Measurements from ENCODE around the gene NCOA3.
"Not testable (repeated sequence)": the region's sequence is repeated elsewhere in the genome, so short reads cannot be mapped to it uniquely, and the experiment has no call there.

NCOA3 gene

DNA sequence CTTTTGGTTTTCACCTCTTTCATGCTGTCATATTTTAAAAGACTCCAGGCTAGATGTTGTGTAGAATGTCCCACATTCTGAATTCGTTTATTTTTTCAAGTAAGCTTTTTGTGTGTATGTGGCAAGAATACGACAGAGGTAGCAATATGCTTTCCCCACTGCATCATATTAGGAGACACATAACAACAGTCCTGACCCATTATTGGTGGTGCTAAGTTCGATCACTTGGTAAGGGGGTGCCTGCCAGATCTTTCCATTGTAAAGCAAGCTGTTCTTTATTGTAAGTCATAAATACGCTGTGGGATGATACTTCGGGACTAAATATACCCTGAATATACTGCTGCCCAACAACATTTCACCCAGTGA is 588 bp upstream of the NCOA3 start:
- DNase-seq (ENCODE audit: low read depth): no peak

- DNase-seq (ENCODE audit: low read depth): no peak
These were observed 868 bp downstream of the NCOA3 start for GRCh38 chr20:47502271-47503239.

DNA sequence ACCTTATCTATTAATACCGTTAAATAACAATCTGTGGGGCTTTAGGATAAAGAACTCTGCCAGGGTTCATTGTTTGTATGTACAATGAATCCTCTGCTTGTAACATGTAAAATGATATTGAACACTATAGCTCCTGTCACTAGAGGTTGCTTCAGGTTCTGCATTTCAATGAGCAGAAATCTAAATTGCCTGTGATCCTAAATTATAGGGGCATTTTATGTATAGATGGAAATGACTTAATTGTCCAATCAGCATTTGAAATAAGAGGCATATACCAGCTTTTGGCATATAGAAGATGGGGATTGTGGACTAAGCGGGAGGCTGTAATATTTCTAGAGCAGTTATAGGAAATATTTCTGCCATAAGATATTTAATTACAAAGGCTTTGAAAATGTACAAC is 2.0 kb downstream of the NCOA3 start:
- DNase-seq (ENCODE audit: low read depth): no peak

- DNase-seq (ENCODE audit: low read depth): no peak
These were observed 4.6 kb downstream of the NCOA3 start for GRCh38 chr20:47506335-47506734.

DNA sequence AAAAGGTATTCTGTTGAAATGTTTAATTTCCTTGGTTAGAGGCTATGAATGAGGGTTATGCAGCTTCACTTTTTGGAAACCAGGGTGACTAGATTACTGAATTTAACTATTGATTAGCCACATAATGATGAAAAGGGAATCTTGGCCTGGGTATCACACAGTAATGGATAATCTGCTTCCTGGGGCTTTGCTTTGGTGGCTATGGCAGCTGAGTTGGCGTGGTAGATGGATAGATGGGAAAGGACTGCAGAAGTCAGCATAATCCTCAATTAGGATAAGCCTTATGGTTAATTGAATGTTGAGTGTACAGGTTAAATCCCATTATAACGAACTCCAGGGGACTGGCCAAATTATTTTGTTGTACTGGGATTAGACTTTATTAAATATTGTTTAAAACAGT is 5.2 kb downstream of the NCOA3 start:
- DNase-seq (ENCODE audit: low read depth): no peak

- DNase-seq (ENCODE audit: low read depth): not testable (repeated sequence)
These were observed 5.7 kb downstream of the NCOA3 start for GRCh38 chr20:47507275-47507981.

GRCh38 chr20:47508278-47508677 is 6.6 kb downstream of the NCOA3 start:
- DNase-seq (ENCODE audit: low read depth): no peak

DNA sequence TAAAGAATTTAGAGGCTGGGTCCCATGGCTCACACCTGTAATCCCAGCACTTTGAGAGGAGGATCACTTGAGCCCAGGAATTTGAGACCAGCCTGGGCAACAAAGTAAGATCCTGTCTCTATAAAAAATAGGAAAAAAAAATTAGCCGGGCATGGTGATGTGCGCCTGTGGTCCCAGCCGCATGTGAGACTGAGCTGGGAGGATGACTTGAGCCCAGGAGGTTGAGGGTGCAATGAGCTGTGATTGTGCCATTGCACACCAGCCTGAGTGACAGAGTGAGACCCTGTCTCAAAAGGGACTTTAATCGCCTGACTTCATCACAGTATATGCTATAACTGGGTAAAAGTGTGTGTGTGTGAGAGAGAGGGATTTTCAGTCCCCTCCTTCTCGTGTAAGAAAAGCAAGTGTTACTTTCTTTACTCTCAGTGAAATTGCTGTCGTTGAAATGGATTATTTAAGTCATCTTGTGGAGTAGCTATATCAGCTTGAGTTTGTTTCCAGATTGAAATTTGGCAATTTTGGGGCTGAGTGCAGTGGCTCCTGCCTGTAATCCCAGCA is 7.5 kb downstream of the NCOA3 start:
- no peak for DNase-seq (ENCODE audit: low read depth)

- no peak for DNase-seq (ENCODE audit: low read depth)
These were observed 8.0 kb downstream of the NCOA3 start for GRCh38 chr20:47509685-47510084.

DNA sequence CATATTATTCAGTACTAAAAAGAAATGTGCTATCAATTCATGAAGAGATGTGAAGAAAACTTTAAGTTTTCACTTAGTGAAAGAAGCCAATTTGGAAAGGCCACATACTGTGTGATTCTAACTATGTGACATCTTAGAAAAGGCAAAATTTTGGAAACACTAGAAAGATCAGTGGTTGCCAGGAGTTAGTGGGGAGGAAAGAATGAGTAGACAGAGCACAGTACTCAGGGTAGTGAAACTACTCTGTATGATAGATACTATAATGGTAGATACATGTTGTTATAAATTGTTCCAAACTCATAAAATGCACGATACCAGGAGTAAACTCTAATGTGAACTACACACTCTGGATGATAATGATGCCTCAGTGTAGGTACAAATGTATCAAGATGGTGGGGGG is 14.2 kb downstream of the NCOA3 start:
- no peak for DNase-seq (ENCODE audit: low read depth)

GRCh38 chr20:47521059-47521808 is 19.5 kb downstream of the NCOA3 start:
- no peak for DNase-seq (ENCODE audit: low read depth)

GRCh38 chr20:47524015-47524784 is 22.5 kb downstream of the NCOA3 start:
- no peak for DNase-seq (ENCODE audit: low read depth)

- DNase-seq (ENCODE audit: low read depth): no peak
These were observed 25.5 kb downstream of the NCOA3 start for GRCh38 chr20:47527004-47527800.

GRCh38 chr20:47529840-47530239 is 28.2 kb downstream of the NCOA3 start:
- DNase-seq (ENCODE audit: low read depth): no peak

DNA sequence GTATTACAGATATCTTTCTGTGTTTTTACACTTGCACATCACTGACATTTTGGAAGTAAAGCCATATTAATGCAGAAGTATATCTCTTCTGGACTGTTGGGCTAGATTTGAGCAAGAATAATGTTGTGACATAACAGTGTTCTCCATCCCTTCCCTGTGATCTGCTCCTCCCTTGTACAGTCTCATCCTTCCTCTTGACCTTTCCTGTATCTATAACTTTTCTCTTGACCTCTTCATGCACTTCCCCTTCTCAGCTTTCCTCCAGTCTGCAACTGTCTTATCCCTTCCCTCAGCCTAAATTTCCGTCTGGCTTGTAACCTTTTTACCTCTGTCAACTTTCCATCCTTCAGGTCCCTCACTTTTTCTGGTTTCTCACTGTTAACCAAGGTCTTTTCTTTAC is 29.8 kb downstream of the NCOA3 start:
- no peak for DNase-seq (ENCODE audit: low read depth)

GRCh38 chr20:47532002-47532401 is 30.3 kb downstream of the NCOA3 start:
- DNase-seq (ENCODE audit: low read depth): no peak

- no peak for DNase-seq (ENCODE audit: low read depth)
These were observed 31.9 kb downstream of the NCOA3 start for GRCh38 chr20:47533518-47534062.

- DNase-seq (ENCODE audit: low read depth): no peak
These were observed 32.7 kb downstream of the NCOA3 start for GRCh38 chr20:47534405-47534804.

GRCh38 chr20:47535088-47535487 is 33.4 kb downstream of the NCOA3 start:
- no peak for DNase-seq (ENCODE audit: low read depth)

- DNase-seq (ENCODE audit: low read depth): no peak
These were observed 34.3 kb downstream of the NCOA3 start for GRCh38 chr20:47535994-47536393.
